Left lobe of liver (tissue), 2 donors: ENCODE data around the gene C22orf42. TPM values are rescaled to one million over a fixed set of nuclear protein-coding genes. Genes with fewer than 3 reads are reported as not detected.
"Not testable (repeated sequence)": the region's sequence is repeated elsewhere in the genome, so short reads cannot be mapped to it uniquely, and the experiment has no call there.

Experiments
- ATAC-seq: fragments of 200-7000 bp; cut with Tn5 transposase; one replicate; pipeline ENCODE4 v1.9.1; 2020; ENCODE audit warnings: mild to moderate bottlenecking, moderate library complexity
- DNase-seq: peaks from one replicate; pipeline ENCODE4 v3.0.0-alpha.2; 2020; ENCODE audit warnings: low spot score
- total RNA-seq: library from RNA; stranded (reverse); gene quantifications from one replicate; pipeline ENCODE4 v1.2.1, GENCODE V29; 2021
- donor health status: DM: no; HTN: no; CAD: no; lungs with moderate emphysema.
- donor health status: DM: no; HTN: yes; CAD: no.

C22orf42 gene
- total RNA-seq, 1 donor from 2014 or later: not detected

GRCh38 chr22:32191021-32191420, 31.9 kb upstream of the C22orf42 start:
- not testable (repeated sequence) for ATAC-seq, DNase-seq

- DNase-seq: no peak
- ATAC-seq: no peak
Measured at GRCh38 chr22:32185821-32186220, 26.7 kb upstream of the C22orf42 start.

DNA sequence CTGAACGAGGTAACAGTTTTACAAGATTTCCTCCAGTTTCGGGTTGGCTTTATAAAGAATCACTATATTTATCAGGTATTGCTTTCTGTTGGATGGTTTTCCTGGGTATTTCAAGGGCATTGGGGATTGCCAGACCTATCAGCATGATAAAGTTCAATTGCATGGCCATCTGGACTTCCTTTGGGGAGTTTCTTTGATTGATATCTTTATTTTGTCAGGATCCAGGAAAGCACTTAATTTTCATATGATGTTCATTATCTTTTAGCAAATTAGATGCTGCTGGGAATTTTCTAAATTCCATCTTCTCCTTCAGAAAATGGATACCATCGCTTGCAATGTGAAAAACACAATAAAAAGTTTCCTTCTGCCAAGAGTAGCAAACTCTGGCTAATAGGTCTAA, 24.5 kb upstream of the C22orf42 start:
- ATAC-seq (no peak), DNase-seq (no peak)

GRCh38 chr22:32181043-32181442, 21.9 kb upstream of the C22orf42 start:
- ATAC-seq: no peak
- no peak for DNase-seq

- no peak for DNase-seq
- ATAC-seq: no peak
Measured at GRCh38 chr22:32177221-32177765, 18.2 kb upstream of the C22orf42 start.

- no peak for ATAC-seq
- no peak for DNase-seq
Measured at GRCh38 chr22:32175683-32176644, 16.9 kb upstream of the C22orf42 start.

DNA sequence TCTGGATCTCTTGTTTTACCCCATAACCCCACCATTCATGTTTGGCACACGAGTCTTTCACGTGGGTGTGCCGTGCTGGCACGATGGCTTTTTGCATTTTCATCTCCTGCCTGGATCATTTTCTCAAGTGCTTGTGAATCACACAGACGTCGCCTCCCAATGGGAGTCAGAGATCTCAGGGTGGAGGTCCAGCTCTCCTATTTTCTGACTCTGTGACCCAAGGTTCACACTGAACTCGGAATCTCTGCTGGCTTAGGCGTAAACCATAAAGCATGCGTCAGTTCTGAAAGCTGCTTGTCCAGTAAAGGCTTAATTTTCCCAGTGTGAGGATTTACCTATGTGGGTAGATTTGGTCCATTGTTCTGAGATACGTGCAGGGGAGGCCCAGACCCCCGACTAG, 16.0 kb upstream of the C22orf42 start:
- DNase-seq: no peak
- no peak for ATAC-seq

GRCh38 chr22:32165681-32166080, 6.6 kb upstream of the C22orf42 start:
- ATAC-seq: no peak
- no peak for DNase-seq

DNA sequence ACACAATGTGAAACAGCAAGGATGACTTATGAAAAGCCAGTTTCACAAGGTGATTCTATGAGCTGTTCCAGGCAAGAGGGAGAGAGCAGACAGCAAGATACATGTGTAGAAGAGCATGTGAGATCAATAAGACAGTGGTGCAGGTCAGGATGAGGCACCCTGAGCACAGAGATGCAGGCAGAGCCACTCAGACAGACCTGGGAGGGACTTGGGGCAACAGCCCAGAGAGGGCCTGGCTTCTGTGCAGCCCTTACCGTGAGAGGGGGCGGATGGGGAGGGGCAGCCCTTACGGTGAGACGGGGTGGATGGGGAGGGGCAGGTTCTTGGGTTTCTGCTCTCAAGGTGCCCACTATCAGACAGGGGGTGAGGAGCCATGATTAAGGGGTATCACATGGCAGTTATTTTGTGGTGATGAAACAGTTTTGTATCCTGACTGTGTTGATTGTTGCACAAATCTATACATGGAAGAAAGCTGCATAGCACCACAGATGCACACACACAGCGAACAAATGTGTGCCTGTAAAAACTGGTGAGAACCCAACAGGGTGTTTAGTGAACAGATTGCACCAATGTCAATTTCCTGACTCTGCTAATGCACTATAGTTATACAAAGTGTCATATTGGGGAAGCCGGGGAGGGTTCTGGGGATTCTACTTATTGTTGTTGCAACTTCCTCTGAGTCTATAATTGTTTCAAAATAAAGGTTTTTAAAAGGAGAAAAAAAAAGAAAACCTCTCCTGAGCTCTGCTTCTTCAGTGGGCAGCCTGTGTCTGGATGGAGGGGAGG, 5.2 kb upstream of the C22orf42 start:
- ATAC-seq (no peak), DNase-seq (no peak)

DNA sequence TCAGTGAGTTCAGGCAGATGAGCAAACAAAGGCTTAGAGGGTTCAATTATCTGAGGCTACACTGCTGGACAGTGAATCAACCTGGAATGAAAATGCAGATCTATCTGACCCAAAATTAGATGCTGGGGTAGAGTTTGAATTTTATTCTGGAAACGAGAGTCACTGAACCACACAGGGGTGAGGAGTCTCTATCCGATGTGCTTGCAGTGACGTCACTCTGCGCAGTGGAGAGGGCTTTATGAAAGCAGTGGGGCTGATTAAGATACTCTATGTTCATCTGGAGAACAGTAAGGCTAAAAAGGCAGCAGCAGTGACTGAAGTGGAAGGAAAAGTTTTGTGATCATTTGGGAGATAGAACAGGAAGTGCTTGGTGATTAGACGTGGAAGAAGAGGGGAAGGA, 1.3 kb upstream of the C22orf42 start:
- ATAC-seq: not testable (repeated sequence)

DNA sequence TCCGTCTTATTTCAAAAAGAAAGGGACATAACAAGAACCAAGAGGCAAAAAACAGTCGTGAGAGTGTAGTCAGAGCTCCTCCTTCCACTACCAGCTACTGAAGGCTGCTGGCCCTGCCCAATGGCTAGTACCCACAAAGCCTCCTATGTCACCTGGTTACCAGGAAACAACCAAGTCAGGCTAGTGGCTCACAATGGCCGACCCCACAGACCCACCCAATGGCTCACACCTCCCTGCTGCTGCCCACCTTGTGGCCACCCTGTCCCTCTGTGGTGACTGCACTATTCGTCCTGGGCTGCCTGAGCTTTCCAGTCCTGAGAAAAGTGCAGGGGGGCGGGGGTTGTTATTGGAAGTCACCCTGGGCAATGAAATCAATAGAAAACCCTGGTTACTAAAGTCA, 1.5 kb downstream of the C22orf42 start:
- DNase-seq: not testable (repeated sequence)

More for the DNA sequence above, 1.3 kb upstream of the C22orf42 start:
- DNase-seq: not testable (repeated sequence)

DNA sequence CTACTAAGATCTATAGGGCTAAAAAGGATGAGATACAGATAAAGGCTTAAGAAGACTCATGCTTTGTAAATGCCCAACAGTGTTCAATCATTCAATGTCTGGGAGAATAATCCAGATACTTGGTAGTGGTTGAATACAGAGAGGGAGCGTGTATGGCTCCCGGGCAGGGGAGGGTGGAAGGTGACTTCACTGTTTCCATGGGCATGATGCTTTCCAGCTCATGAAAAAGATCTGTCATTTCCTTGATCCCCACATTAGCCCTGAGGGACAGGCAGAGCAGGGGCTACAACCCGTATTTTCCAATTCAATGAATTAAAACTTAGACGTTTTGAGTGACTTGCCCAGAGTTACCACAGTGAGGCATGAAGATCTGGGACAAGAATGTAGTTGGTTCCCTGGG, 4.4 kb downstream of the C22orf42 start:
- DNase-seq, ATAC-seq: not testable (repeated sequence)

More for the DNA sequence above, 1.5 kb downstream of the C22orf42 start:
- ATAC-seq: not testable (repeated sequence)

- DNase-seq, ATAC-seq: not testable (repeated sequence)
Measured at GRCh38 chr22:32151641-32152040, 7.5 kb downstream of the C22orf42 start.

GRCh38 chr22:32150647-32151046, 8.5 kb downstream of the C22orf42 start:
- ATAC-seq, DNase-seq: not testable (repeated sequence)

DNA sequence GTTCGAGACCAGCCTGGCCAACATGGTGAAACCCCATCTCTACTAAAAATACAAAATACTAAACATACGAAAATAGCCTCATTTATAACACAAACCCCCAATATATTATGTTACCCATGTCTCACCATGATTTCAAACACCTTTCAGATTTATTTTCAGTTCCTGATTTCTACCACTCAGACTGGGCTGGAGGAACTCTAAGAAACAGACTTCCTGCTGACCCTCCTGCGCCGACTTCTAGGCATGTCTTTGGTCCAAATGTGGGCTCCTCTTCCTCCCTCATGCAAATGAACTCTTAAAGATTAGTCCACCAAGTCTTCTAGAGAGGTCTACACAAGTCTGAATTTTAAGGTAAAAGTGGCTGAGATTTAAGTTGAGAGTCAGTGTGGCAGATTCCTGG, 10.7 kb downstream of the C22orf42 start:
- DNase-seq, ATAC-seq: not testable (repeated sequence)

DNA sequence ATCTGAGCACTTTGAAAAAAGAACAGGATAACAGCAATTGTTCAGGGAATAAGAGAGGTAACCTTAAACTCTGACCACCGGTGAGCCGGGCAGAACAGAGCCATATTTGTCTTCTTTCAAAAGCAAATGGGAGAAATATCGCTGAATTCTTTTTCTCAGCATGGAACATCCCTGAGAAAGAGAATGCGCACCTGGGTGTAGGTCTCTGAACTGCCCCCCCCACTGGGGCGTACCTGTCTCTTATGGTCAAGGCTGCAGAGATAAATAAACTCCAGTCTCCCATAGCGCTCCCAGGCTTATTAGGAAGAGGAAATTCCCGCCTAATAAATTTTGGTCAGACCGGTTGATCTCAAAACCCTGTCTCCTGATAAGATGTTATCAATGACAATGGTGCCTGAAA, 12.0 kb downstream of the C22orf42 start:
- ATAC-seq, DNase-seq: not testable (repeated sequence)

DNA sequence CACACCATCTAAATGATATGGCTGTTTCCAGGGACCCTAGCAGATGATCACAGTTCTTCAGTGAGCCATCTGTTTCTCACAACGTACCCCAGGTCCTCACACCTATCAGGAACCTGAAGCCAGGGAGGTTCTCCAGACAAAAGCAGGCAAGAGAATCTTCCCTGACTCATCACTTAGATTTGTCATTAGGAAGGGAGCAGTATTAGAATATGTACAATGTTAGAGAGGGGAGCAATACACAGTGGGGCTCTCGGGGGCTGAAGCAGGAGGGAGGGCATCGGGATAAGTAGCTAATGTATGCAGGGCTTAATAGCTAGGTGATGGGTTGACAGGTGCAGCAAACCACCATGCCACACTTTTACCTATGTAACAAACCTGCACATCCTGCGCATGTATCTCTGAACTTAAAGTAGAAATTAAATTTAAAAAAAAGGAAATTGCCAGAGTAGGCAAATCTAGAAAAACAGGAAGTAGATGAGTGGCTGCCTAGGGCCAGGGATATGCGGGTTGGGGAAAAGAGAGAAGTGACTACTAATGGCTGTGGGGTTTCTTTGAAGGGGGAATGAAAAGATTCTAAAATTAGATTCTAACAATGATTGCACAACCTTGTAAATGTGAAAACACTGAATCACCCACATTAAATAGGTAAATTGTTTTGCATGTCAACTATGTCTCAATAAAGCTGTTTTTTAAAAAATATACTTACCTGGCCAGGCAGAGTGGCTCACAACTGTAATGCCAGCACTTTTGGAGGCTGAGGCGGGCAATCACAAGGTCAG, 14.4 kb downstream of the C22orf42 start:
- no peak for ATAC-seq
- no peak for DNase-seq

- no peak for DNase-seq
Measured at GRCh38 chr22:32142600-32142999, 16.5 kb downstream of the C22orf42 start.

DNA sequence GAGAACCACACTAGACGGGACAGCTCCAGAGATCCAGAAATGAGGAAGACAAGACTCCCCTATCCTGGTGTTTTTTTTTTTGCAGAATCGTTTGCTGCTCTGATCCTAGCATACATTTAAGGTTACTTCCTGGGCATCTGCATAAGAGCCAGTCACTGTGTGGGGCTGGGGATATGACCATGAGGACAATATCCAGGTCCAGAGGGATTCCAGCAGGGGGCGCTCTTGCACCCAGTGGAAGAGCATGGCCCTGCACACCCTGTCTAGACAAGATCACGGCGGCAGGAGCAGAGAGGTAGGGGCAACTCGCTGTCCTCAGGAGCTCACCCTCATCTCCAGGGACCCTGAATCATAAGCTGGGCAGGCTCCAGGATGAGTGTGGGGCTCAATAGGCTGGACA, 18.4 kb downstream of the C22orf42 start:
- ATAC-seq: peak; percentile 76

More at GRCh38 chr22:32142600-32142999, 16.5 kb downstream of the C22orf42 start:
- ATAC-seq: no peak

GRCh38 chr22:32138576-32138975, 20.5 kb downstream of the C22orf42 start:
- not testable (repeated sequence) for ATAC-seq, DNase-seq

More for the DNA sequence above, 18.4 kb downstream of the C22orf42 start:
- not testable (repeated sequence) for DNase-seq
